HEK293 (cell line): ENCODE results near the gene CNTN4.

Experiments
- CTCF ChIA-PET: fragments of 350-600 bp; formaldehyde crosslinking; extraction: SDS; loops from one replicate; lab custom pipeline; 2021; ENCODE audit warnings: antibody characterized with exemption; lab: Yijun Ruan, JAX
- POLR2A ChIA-PET: fragments of 300-600 bp; formaldehyde crosslinking; extraction: SDS; loops from one replicate; lab custom pipeline; 2020; ENCODE audit warnings: antibody characterized with exemption, inconsistent platforms; lab: Yijun Ruan, JAX
- H3K27ac ChIP-seq: fragments of 200-500 bp; sonication (Bioruptor generic); 2 replicates; pipeline ENCODE4 v1.5.1; 2014; ENCODE audit warnings: low read depth, low read length, control low read depth, inconsistent platforms; ENCODE audit errors: extremely low read depth
- H3K36me3 ChIP-seq, 2 experiments: fragments of 200-500 bp in 1 of 2; sonication (Bioruptor generic) in 1 of 2; 1 replicate in 1 of 2; 2 replicates in 1 of 2; pipeline ENCODE4 v1.5.1; 2014 to 2017; ENCODE audit warnings: inconsistent platforms in 2 of 2, low read length in 2 of 2; ENCODE audit not compliant: control insufficient read depth in 2 of 2, insufficient read depth in 1 of 2
- H3K4me1 ChIP-seq: fragments of 200-500 bp; sonication (Bioruptor generic); 2 replicates; pipeline ENCODE4 v1.5.1; 2014; ENCODE audit warnings: mild to moderate bottlenecking, low read length, inconsistent platforms; ENCODE audit not compliant: control insufficient read depth, insufficient read depth
- H3K4me3 ChIP-seq: 2 replicates; pipeline ENCODE4 v1.5.1; 2011; ENCODE audit warnings: low read depth, mild to moderate bottlenecking, control low read depth, low read length, moderate library complexity
- H3K9me3 ChIP-seq: fragments of 200-500 bp; sonication (Bioruptor generic); 2 replicates; pipeline ENCODE4 v1.5.1; 2014; ENCODE audit warnings: low read depth, low read length, inconsistent platforms; ENCODE audit not compliant: control insufficient read depth, insufficient read depth
- GLIS1 ChIP-seq: fragments of 450-650 bp; formaldehyde crosslinking; IDR thresholded peaks from 2 replicates; pipeline ENCODE4 v1.5.1; 2016; ENCODE audit warnings: missing biosample characterization, missing genetic modification characterization
- KLF17 ChIP-seq: fragments of 450-650 bp; formaldehyde crosslinking; IDR thresholded peaks from 2 replicates; pipeline ENCODE4 v1.5.1; 2016; ENCODE audit warnings: missing biosample characterization, missing genetic modification characterization
- TSHZ1 ChIP-seq: fragments of 450-650 bp; formaldehyde crosslinking; IDR thresholded peaks from 2 replicates; pipeline ENCODE4 v1.5.1; 2016; ENCODE audit warnings: missing biosample characterization, missing genetic modification characterization, borderline replicate concordance
- ZFHX2 ChIP-seq: fragments of 450-650 bp; formaldehyde crosslinking; conservative IDR thresholded peaks from 2 replicates; pipeline ENCODE4 v1.5.1; 2016; ENCODE audit warnings: missing biosample characterization, missing genetic modification characterization
- ZNF10 ChIP-seq: fragments of 450-650 bp; formaldehyde crosslinking; IDR thresholded peaks from 2 replicates; pipeline ENCODE4 v1.5.1; 2017; ENCODE audit warnings: missing biosample characterization, missing genetic modification characterization
- ZNF138 ChIP-seq: fragments of 450-650 bp; formaldehyde crosslinking; IDR thresholded peaks from 2 replicates; pipeline ENCODE4 v1.5.1; 2016; ENCODE audit warnings: missing biosample characterization, missing genetic modification characterization, borderline replicate concordance
- ZNF175 ChIP-seq: fragments of 450-650 bp; formaldehyde crosslinking; IDR thresholded peaks from 2 replicates; pipeline ENCODE4 v1.5.1; 2016; ENCODE audit warnings: missing biosample characterization, missing genetic modification characterization
- ZNF2 ChIP-seq: fragments of 450-650 bp; formaldehyde crosslinking; IDR thresholded peaks from 2 replicates; pipeline ENCODE4 v1.5.1; 2016; ENCODE audit warnings: missing biosample characterization, missing genetic modification characterization
- ZNF239 ChIP-seq: fragments of 450-650 bp; formaldehyde crosslinking; IDR thresholded peaks from 2 replicates; pipeline ENCODE4 v1.5.1; 2016; ENCODE audit warnings: missing biosample characterization, missing genetic modification characterization
- ZNF24 ChIP-seq: fragments of 450-650 bp; formaldehyde crosslinking; IDR thresholded peaks from 2 replicates; pipeline ENCODE4 v1.5.1; 2016; ENCODE audit warnings: missing biosample characterization, missing genetic modification characterization
- ZNF274 ChIP-seq, 2 experiments: fragments of 200-500 bp in 1 of 2; fragments of 450-650 bp in 1 of 2; sonication (Bioruptor generic) in 1 of 2; formaldehyde crosslinking in 1 of 2; IDR thresholded peaks; 2 replicates each; pipeline versions ENCODE4 v1.5.1 to v1.6.1; 2014 to 2016; ENCODE audit warnings: borderline replicate concordance in 1 of 2, inconsistent platforms in 1 of 2, low read length in 1 of 2, missing biosample characterization in 1 of 2, missing genetic modification characterization in 1 of 2
- ZNF404 ChIP-seq: fragments of 450-650 bp; formaldehyde crosslinking; IDR thresholded peaks from 2 replicates; pipeline ENCODE4 v1.5.1; 2017; ENCODE audit warnings: missing biosample characterization, missing genetic modification characterization
- ZNF423 ChIP-seq: fragments of 450-650 bp; formaldehyde crosslinking; IDR thresholded peaks from 2 replicates; pipeline ENCODE4 v1.5.1; 2016; ENCODE audit warnings: missing biosample characterization, missing genetic modification characterization
- ZNF48 ChIP-seq: fragments of 450-650 bp; formaldehyde crosslinking; IDR thresholded peaks from 2 replicates; pipeline ENCODE4 v1.5.1; 2016; ENCODE audit warnings: missing biosample characterization, missing genetic modification characterization
- ZNF626 ChIP-seq: fragments of 450-650 bp; sonication (Bioruptor Pico); formaldehyde crosslinking; IDR thresholded peaks from 2 replicates; pipeline ENCODE4 v1.5.1; 2018; ENCODE audit warnings: missing biosample characterization, missing genetic modification characterization, inconsistent platforms
- ZNF639 ChIP-seq: fragments of 450-650 bp; formaldehyde crosslinking; IDR thresholded peaks from 2 replicates; pipeline ENCODE4 v1.5.1; 2016; ENCODE audit warnings: missing biosample characterization, missing genetic modification characterization
- ZNF701 ChIP-seq: fragments of 450-650 bp; formaldehyde crosslinking; IDR thresholded peaks from 2 replicates; pipeline ENCODE4 v1.5.1; 2016; ENCODE audit warnings: missing biosample characterization, missing genetic modification characterization
- ZNF792 ChIP-seq: fragments of 450-650 bp; formaldehyde crosslinking; IDR thresholded peaks from 2 replicates; pipeline ENCODE4 v1.5.1; 2016; ENCODE audit warnings: missing biosample characterization, missing genetic modification characterization
- TF ChIP-seq, protein P1 (sequence below): fragments of 450-650 bp; formaldehyde crosslinking; IDR thresholded peaks from 2 replicates; pipeline ENCODE4 v1.5.1; 2016; ENCODE audit warnings: missing biosample characterization, missing genetic modification characterization
- TF ChIP-seq, protein P2 (sequence below): fragments of 450-650 bp; formaldehyde crosslinking; IDR thresholded peaks from 2 replicates; pipeline ENCODE4 v1.5.1; 2016; ENCODE audit warnings: missing biosample characterization, missing genetic modification characterization
- TF ChIP-seq, protein P3 (sequence below): fragments of 450-650 bp; formaldehyde crosslinking; IDR thresholded peaks from 2 replicates; pipeline ENCODE4 v1.5.1; 2016; ENCODE audit warnings: missing biosample characterization, missing genetic modification characterization

Gene CNTN4

GRCh38 chr3:2793987-2794386, 695.3 kb downstream of the CNTN4 start:
- POLR2A ChIA-PET, result no interaction called here
- CTCF ChIA-PET, result interaction anchor here (1.6 kb wide), 1 partner anchor 128 kb away, joined by 5 read pairs; no protein-coding TSS in a partner anchor

GRCh38 chr3:2802429-2802828, 703.8 kb downstream of the CNTN4 start:
- Histone ChIP-seq H3K36me3 (no peaks in the 10 kb centered on the region), H3K9me3 (no peaks in the 10 kb centered on the region), H3K4me3 (no peak overlapping the region), H3K4me1 (no peaks in the 10 kb centered on the region), H3K27ac (no peak overlapping the region)
- TF ChIP-seq ZNF404 (tag by site-specific recombination), result no peak
- CTCF ChIA-PET, result interaction anchor here (0.6 kb wide), 1 partner anchor 1196 kb away, joined by 3 read pairs; no protein-coding TSS in a partner anchor
- POLR2A ChIA-PET, result no interaction called here

More at GRCh38 chr3:2793987-2794386, 695.3 kb downstream of the CNTN4 start:
- Histone ChIP-seq H3K4me1 (no peaks in the 10 kb centered on the region), H3K27ac (no peak overlapping the region), H3K36me3 (no peaks in the 10 kb centered on the region), H3K4me3 (no peak overlapping the region), H3K9me3 (no peaks in the 10 kb centered on the region)
- no peak for TF ChIP-seq ZNF792
- TF ChIP-seq ZNF2 (tag by site-specific recombination), result no peak
- TF ChIP-seq, protein P1, sequence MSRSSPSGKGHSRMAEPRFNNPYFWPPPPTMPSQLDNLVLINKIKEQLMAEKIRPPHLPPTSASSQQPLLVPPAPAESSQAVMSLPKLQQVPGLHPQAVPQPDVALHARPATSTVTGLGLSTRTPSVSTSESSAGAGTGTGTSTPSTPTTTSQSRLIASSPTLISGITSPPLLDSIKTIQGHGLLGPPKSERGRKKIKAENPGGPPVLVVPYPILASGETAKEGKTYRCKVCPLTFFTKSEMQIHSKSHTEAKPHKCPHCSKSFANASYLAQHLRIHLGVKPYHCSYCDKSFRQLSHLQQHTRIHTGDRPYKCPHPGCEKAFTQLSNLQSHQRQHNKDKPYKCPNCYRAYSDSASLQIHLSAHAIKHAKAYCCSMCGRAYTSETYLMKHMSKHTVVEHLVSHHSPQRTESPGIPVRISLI (tag by site-specific recombination), result no peak
- TF ChIP-seq ZNF639 (tag by site-specific recombination), result no peak
- no peak for TF ChIP-seq ZNF138

DNA sequence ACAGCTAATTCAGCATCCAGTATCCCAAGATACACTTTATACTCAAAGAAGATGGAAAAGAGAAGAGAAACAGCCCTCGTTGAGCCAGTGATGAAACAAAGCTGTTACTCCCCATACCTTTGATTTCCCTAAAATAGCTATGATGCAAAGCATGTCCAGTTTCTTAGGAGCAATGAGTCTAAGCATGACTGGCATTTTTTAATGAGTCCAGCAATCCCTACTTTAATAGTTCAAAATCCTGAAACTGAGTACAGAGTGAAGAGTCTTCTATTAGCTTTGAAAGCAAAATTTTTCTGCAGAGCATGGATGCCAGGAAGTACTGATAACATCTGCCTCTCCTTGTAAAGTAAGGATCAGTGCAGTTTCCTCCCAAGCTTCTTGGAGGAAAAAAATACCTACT, 708.8 kb downstream of the CNTN4 start:
- no peaks in the 10 kb centered on the region for H3K4me1 ChIP-seq
- H3K4me3 ChIP-seq, result no peak overlapping the region
- ChIA-PET POLR2A (no interaction called here), CTCF (interaction anchor here (0.6 kb wide), 1 partner anchor 1913 kb away, joined by 4 read pairs; no protein-coding TSS in a partner anchor)
- no peak overlapping the region for H3K27ac ChIP-seq
- H3K36me3 ChIP-seq, result no peaks in the 10 kb centered on the region
- H3K9me3 ChIP-seq, result no peaks in the 10 kb centered on the region
- TF ChIP-seq ZNF701, result no peak
- no peak for TF ChIP-seq ZNF423 (tag by site-specific recombination)
- no peak for TF ChIP-seq ZNF24 (tag by site-specific recombination)
- no peak for TF ChIP-seq ZNF10 (tag by site-specific recombination)
- TF ChIP-seq ZNF274 (IDR thresholded peaks at IDR 0.05; ENCODE audit: low read length), result no peak
- no peak for TF ChIP-seq ZNF274 (tag by site-specific recombination; IDR thresholded peaks at IDR 0.05; ENCODE audit: borderline replicate concordance)
- TF ChIP-seq ZNF48 (tag by site-specific recombination), result no peak
- no peak for TF ChIP-seq ZNF239 (tag by site-specific recombination)
- TF ChIP-seq, protein P2, sequence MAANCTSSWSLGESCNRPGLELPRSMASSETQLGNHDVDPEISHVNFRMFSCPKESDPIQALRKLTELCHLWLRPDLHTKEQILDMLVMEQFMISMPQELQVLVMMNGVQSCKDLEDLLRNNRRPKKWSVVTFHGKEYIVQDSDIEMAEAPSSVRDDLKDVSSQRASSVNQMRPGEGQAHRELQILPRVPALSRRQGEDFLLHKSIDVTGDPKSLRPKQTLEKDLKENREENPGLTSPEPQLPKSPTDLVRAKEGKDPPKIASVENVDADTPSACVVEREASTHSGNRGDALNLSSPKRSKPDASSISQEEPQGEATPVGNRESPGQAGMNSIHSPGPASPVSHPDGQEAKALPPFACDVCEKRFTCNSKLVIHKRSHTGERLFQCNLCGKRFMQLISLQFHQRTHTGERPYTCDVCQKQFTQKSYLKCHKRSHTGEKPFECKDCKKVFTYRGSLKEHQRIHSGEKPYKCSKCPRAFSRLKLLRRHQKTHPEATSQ (tag by site-specific recombination), result no peak
- no peak for TF ChIP-seq GLIS1 (tag by site-specific recombination)
- TF ChIP-seq ZNF626, result no peak
- no peak for TF ChIP-seq KLF17
- no peak for TF ChIP-seq ZFHX2 (tag by site-specific recombination)
- TF ChIP-seq TSHZ1 (tag by site-specific recombination), result no peak
- TF ChIP-seq ZNF175 (tag by site-specific recombination), result no peak
- TF ChIP-seq, protein P3, sequence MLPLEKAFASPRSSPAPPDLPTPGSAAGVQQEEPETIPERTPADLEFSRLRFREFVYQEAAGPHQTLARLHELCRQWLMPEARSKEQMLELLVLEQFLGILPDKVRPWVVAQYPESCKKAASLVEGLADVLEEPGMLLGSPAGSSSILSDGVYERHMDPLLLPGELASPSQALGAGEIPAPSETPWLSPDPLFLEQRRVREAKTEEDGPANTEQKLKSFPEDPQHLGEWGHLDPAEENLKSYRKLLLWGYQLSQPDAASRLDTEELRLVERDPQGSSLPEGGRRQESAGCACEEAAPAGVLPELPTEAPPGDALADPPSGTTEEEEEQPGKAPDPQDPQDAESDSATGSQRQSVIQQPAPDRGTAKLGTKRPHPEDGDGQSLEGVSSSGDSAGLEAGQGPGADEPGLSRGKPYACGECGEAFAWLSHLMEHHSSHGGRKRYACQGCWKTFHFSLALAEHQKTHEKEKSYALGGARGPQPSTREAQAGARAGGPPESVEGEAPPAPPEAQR (tag by site-specific recombination), result no peak
